NOMO-1 (cell line): ENCODE data around the gene RTF2.

Experiments used
- DNase-seq, 2 experiments: peaks; one replicate each; lab custom pipeline; 2025; ENCODE audit not compliant: unreplicated experiment in 2 of 2; lab: John Stamatoyannopoulos, UW

Gene RTF2, protein sequence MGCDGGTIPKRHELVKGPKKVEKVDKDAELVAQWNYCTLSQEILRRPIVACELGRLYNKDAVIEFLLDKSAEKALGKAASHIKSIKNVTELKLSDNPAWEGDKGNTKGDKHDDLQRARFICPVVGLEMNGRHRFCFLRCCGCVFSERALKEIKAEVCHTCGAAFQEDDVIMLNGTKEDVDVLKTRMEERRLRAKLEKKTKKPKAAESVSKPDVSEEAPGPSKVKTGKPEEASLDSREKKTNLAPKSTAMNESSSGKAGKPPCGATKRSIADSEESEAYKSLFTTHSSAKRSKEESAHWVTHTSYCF

GRCh38 chr20:56468316-56469076 is at the start of gene RTF2:
TSS of gene RTF2 (plus strand) at chr20:56468627. CDS start at chr20:56468698, 71 bp downstream.
- DNase-seq = peak; percentile 90 to 95

GRCh38 chr20:56420028-56420427 is 48.4 kb upstream of the RTF2 start:
- DNase-seq = no peak

DNA sequence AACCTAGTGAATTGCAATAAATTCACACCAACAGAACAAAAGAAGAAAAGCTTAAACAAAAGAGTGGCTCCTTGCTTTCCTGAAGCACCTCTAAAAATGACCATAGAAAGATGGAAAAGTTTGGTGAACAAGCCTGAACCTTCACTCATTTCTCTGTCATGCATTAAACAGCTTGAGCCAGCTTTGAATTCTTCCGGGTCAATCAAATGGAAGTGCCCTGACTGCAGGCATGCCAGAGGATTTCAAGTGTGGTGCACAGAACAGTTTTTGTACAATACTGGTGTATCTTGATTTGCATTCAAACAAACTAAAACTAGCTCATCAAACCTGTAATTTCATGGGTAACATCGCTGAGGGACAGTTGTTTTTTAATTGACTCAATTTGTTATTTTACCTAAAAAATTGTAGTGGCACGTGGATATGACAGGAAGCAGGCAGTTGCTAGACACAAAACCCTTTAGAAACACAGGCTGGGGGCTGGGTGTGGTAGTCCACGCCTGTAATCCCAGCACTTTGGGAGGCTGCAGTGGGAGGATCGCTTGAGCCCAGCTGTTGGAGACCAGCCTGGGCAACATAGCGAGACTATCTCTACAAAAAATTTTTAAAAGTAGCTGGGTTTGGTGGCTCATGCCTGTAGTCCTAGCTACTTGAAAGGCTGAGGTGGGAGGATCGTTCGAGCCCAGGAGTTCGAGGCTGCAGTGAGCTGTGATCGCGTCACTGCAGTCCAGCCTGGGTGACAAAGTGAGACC is 47.3 kb upstream of the RTF2 start:
- DNase-seq = no peak

- DNase-seq = peak; percentile 7 to 18
Observed at GRCh38 chr20:56422076-56422823, 46.2 kb upstream of the RTF2 start.

DNA sequence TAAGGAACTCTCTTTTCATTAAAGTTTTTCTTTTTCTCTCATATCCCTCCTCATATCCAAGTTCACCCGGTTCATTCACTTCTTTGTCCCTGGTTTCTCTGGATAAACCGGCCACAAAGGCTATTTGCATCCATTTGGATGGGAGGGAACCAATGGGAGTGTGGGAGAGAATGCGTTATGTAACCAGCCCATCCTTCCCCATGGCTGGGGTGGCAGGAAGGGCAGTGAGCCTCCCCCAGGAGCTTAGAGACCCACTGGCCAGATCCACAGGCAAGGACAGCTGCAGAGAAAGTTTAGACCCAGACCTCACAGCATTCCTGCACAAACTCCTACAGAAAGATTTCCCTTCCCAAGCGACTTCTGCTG is 45.6 kb upstream of the RTF2 start:
- DNase-seq = no peak

DNA sequence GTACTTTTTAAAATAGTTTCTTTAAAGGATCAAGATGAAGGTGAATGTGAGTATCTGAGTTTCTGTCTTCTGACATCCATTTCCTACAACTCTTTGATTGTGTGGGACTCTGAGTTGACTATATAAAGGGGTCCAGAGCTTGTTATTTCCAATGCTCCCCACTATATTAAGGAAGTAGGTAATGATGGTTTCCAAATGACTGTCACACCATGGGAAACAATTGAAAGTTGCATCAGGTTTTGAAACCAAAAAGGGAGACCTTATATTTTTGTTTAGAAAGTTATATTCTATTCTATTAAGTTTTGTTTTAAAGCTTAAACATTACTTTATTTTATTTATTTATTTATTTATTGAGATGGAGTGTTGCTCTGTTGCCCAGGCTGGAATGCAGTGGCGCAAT is 45.2 kb upstream of the RTF2 start:
- DNase-seq = no peak

DNA sequence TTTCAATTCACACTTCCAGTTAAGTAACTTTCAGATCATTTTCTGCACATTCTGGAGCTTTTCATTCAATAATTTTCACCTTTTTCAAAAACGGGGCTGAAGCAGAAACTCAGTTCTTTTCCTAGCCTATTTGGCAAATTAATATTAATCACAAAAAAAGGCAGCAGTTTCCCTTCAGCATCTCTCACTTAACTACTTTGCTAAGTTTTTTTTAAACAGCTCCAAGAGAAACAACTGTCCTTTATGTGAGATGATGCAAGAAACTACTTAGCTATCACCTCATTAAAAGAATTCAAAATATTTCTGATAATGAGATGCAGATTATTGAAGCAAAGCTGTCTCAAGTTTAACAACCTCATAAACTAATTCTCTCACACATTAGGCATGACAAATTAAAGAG is 44.5 kb upstream of the RTF2 start:
- no peak for DNase-seq

- DNase-seq = no peak
Observed at GRCh38 chr20:56424931-56425330, 43.5 kb upstream of the RTF2 start.

DNA sequence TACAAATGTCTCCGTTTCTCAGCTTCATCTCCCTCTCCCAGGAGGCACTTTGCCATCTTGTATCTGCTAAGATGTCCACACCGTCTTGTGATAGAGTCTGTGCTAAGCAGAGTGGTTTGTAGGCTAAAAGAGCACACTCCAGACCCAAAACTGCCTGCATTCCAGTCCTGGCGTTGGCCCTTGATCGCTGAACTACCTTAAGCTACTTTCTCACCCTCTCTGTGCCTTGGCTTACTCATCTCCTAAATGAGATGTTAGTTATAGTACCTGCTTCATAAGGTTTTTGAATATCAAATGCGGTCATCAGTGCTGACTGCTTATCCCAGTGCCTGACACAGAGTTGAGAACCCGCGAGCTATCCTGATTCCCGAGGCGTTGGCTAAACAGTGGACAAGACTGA is 42.4 kb upstream of the RTF2 start:
- DNase-seq = no peak

DNA sequence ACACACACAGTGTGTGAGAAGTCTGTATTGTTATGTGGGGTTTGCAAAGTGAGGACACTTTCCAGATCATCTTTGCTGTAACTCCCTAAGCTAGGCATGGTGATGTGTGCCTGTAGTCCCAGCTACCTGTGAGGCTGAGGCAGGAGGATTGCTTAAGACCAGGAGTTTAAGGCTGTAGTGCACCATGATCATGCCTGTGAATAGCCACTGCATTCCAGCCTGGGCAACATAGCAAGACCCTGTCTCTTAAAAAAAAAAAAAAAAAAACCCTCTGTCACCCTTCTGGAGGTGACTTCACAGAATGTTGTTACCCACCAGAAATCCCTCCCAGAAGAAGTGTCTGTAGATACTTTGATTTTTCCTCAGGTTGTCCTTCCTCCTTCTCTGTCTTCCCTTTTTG is 41.5 kb upstream of the RTF2 start:
- DNase-seq = no peak

DNA sequence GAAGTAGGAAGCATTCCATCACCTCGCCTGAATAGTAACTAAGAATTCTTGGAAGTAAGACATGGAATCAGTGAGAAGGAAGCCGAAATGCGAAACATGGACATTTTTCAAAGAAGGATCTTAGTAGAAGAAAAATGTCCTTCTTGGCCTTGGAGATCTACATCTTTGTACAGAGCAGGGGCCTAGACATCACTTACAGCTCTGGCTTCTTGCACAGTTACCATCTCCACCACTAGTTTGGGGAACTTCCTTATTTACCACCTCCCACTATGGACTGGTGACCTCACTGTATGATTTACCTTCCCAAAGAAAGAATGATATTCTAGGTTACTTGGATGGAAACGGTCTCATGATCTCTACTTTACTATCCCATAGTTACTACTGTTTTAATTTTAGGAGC is 40.6 kb upstream of the RTF2 start:
- DNase-seq = peak; percentile 20 to 59

- peak in 1 of 2 experiments; percentile 4 for DNase-seq
Observed at GRCh38 chr20:56428410-56428809, 40.0 kb upstream of the RTF2 start.

DNA sequence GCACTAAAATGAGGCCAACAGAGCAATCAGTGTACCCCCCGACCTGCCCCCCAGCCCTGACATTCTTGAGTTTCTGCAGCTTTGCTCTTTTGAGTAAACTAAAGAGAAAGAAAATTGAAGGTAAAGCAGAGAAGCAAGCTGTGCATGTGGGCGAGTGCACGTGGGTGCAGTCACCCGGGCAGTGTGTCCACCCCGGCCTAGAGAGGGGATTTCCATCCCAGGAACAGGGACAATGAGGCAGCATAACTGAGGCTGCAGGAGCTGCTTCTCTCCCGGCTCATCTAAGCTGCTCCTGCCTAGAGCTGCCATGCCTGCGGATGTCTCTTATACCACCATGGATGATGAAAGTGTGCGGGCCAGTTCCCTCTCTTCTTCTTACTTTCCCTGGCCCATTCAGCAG is 39.5 kb upstream of the RTF2 start:
- no peak for DNase-seq

DNA sequence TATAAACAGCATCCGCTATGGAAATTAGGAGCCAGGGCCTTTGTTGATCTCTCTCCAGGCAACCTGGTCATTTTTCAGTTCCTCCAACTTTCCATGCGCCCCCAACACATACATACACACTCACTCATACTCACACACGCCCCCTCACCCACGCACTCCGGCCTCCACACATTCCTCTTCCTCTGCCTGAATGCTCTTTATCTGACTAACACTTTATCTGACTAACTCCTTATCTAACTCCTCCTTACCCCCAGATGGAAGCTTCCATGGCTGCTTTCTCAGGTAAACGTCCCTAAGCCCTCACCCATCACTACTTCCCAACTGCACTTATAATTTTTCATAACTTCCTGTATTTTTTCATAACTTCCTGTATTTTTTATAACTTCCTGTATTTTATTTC is 38.9 kb upstream of the RTF2 start:
- DNase-seq = peak; percentile 27 to 58

DNA sequence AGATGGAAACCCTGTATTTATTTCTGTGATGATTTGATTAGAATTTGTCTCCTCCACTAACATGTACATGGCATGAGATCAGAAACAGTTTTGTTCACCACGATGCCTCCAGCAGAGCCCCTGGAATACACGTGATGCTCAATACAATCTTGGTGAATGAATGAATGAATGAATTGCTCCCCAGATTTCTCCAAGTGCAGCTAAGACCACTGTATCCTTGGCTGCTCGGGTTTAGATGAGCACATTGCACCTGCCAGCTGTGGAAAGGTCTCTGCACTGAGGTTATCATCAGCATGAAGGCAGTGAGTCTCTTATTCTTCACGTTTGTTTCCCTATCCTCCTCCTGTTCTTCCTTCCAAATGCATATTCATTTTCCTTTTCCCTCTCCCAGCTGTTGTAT is 38.5 kb upstream of the RTF2 start:
- no peak for DNase-seq

- DNase-seq = no peak
Observed at GRCh38 chr20:56430461-56430860, 38.0 kb upstream of the RTF2 start.

DNA sequence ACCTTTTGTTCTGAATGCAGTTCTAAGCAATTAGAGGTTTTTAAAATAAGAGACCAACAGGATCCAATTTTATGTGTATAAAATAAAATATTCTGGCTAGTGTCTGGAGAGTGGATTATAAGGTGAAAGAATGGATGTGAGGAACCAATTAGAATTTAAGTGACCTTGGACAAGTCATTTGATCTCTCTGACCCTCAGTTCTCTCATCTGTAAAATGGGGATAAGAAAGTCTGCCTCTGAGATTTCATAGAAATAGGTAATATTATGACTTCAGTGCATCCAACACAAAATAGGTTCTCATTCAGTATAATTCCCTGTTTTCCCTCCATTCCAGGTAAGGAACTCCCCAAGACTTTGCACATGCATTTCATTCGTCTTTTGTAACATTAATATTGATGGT is 37.5 kb upstream of the RTF2 start:
- DNase-seq = no peak

DNA sequence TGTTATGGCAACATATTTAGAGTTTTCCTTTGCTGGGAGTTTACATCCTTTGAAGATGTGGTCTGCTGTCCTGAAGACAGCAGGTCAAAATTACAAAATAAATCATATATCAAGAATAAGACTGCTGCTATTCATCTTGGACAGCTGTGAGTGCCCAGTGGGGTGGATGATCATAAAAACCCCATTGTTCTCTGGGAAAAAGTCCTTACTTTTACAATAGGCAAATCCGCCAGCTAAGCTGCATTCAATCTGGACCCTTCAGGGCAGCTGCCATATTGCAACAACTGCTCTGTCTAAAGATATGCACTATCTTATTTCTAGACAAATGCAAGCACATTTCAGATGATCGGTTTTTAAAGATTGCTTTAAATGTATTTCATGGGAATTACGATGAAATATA is 37.0 kb upstream of the RTF2 start:
- no peak for DNase-seq

DNA sequence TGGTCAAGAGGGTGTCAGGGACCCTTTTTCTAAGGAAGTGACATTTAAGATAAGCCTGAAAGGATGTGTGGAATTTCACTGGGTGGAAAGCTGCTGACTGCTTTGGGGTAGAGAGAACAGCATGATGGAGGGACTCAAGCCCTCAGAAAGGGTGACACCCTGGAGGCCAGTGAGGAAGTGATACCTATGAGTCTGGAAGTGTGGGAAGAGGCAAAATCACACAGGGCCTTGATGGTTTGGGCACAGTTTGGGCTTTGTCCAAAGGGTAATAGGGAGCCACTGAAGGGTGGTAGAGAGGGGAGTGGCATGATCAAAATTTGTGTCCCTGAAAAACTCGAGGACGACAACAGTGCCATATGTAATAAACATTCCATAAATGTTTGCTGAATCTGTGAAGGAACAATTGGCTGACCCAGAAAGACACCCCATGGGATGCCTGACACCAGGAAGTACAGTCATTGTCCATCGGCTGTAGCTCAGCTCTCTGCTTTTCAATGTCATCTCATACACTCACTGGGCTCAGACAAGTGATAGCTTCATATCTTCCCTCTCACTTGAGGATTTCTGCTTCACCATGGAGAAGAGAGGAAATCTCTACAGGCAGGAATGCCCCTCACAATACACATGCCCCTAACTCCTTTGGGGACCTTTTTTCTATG is 35.1 kb upstream of the RTF2 start:
- DNase-seq = no peak

- DNase-seq = no peak
Observed at GRCh38 chr20:56433880-56434255, 34.6 kb upstream of the RTF2 start.
